ENCODE measurements around the gene RSPO4. TPM values are rescaled to one million over a fixed set of nuclear protein-coding genes. Genes with fewer than 3 reads are reported as not detected.

The RSPO4 gene
- total and polyA plus RNA-seq, 2 donors (not counting 3 experiments of a cell fraction or from before 2014, with no cell fraction given), result not detected

GRCh38 chr20:1002682-1003561 lies 811 bp upstream of the RSPO4 start:
- dilution Hi-C loops (cut with MboI; ENCODE audit: extremely low pct_ligation_motif_present, low sequenced_read_pairs) (no loop called here), intact Hi-C loops (cut with micrococcal nuclease) (no loop called here)
- Histone ChIP-seq H3K4me3 (replicated peaks in 1 of 3; ENCODE audit: insufficient read depth in 1 of 3, low read depth in 1 of 3, low read length in 3 of 3) (no peak overlapping the region), H2AFZ (ENCODE audit: low read depth, low read length) (no peak overlapping the region), H3K36me3 (ENCODE audit: control insufficient read depth in 2 of 2, extremely low read depth in 1 of 2, insufficient read depth in 2 of 2, low read length in 2 of 2) (no peaks in the 10 kb centered on the region), H3K27me3 (ENCODE audit: control insufficient read depth in 2 of 2, insufficient read depth in 2 of 2, low read length in 2 of 2) (peaks cover 21 to 35% of the 10 kb centered on the region in 2 experiments), H4K20me1 (replicated peaks; ENCODE audit: control insufficient read depth, extremely low read depth, insufficient read depth, low read length) (no peaks in the 10 kb centered on the region), H3K4me1 (ENCODE audit: control insufficient read depth, extremely low read depth, insufficient read depth, low read length) (no peaks in the 10 kb centered on the region), H3K9me1 (replicated peaks; ENCODE audit: control insufficient read depth, extremely low read depth, insufficient read depth, low read length) (no peaks in the 10 kb centered on the region), H3K9me3 (replicated peaks; ENCODE audit: control insufficient read depth, insufficient read depth, low read length) (no peaks in the 10 kb centered on the region), H3K79me2 (ENCODE audit: control insufficient read depth, insufficient read depth, low read length) (no peaks in the 10 kb centered on the region), H3K9ac (replicated peaks; ENCODE audit: extremely low read depth, insufficient read depth, low read length) (no peak overlapping the region), H3K27ac (ENCODE audit: insufficient read depth, low read depth, low read length) (no peak overlapping the region), H3K4me2 (ENCODE audit: insufficient read depth, low read length) (no peak overlapping the region)
- DNase-seq (ENCODE audit: low read depth, low spot score) (no peak), FAIRE-seq (no peak)
- ChIA-PET CTCF (no interaction called here), POLR2A (no interaction called here)
- BruUV-seq (replicated peaks), result no TSS peak
- no peak for TF ChIP-seq MAX (IDR thresholded peaks at IDR 0.05; ENCODE audit: insufficient read depth, insufficient read length)
- TF ChIP-seq MYC (IDR thresholded peaks at IDR 0.05; ENCODE audit: low read depth, low read length), result no peak
- TF ChIP-seq EZH2 (IDR thresholded peaks at IDR 0.05; ENCODE audit: borderline replicate concordance, low read depth, low read length, severe bottlenecking), result peak; percentile 67
- TF ChIP-seq POLR2AphosphoS5 (IDR thresholded peaks at IDR 0.05; ENCODE audit: insufficient read depth, low read depth, low read length), result no peak

GRCh38 chr20:1001116-1001515 lies 995 bp downstream of the RSPO4 start:
- no peak for TF ChIP-seq CTCF (IDR thresholded peaks at IDR 0.05; ENCODE audit: extremely low read depth in 1 of 2, insufficient read depth in 1 of 2, low read depth in 1 of 2, low read length in 2 of 2)
- no peak for TF ChIP-seq FOS (IDR thresholded peaks at IDR 0.05; ENCODE audit: borderline replicate concordance, insufficient read depth, low read length)
- no peak for TF ChIP-seq MAX (IDR thresholded peaks at IDR 0.05; ENCODE audit: insufficient read depth, insufficient read length)
- TF ChIP-seq EZH2 (IDR thresholded peaks at IDR 0.05; ENCODE audit: borderline replicate concordance, low read depth, low read length, severe bottlenecking), result no peak
- no peak for TF ChIP-seq POLR2A (IDR thresholded peaks at IDR 0.05; ENCODE audit: low read depth, low read length)
- no peaks in the 10 kb centered on the region for H3K4me1 ChIP-seq (ENCODE audit: control insufficient read depth, extremely low read depth, insufficient read depth, low read length)
- no peaks in the 10 kb centered on the region for H3K36me3 ChIP-seq (ENCODE audit: control insufficient read depth in 2 of 2, extremely low read depth in 1 of 2, insufficient read depth in 2 of 2, low read length in 2 of 2)
- H3K9ac ChIP-seq (replicated peaks; ENCODE audit: extremely low read depth, insufficient read depth, low read length), result no peak overlapping the region
- no peak overlapping the region for H3K27ac ChIP-seq (ENCODE audit: insufficient read depth, low read depth, low read length)
- H3K4me3 ChIP-seq (replicated peaks in 1 of 3; ENCODE audit: insufficient read depth in 1 of 3, low read depth in 1 of 3, low read length in 3 of 3), result no peak overlapping the region
- DNase-seq (ENCODE audit: low read depth, low spot score) (no peak), FAIRE-seq (no peak)
- ChIA-PET CTCF (interaction anchor here (1.2 kb wide), 1 partner anchor 18 kb away, joined by 3 read pairs; no protein-coding TSS in a partner anchor), POLR2A (no interaction called here)
- no peak overlapping the region for H3K4me2 ChIP-seq (ENCODE audit: insufficient read depth, low read length)
- peaks cover 21 to 34% of the 10 kb centered on the region in 2 experiments for H3K27me3 ChIP-seq (ENCODE audit: control insufficient read depth in 2 of 2, insufficient read depth in 2 of 2, low read length in 2 of 2)
- H3K9me1 ChIP-seq (replicated peaks; ENCODE audit: control insufficient read depth, extremely low read depth, insufficient read depth, low read length), result no peaks in the 10 kb centered on the region
- dilution Hi-C loops (cut with MboI; ENCODE audit: extremely low pct_ligation_motif_present, low sequenced_read_pairs) (no loop called here), intact Hi-C loops (cut with micrococcal nuclease) (no loop called here)
- H4K20me1 ChIP-seq (replicated peaks; ENCODE audit: control insufficient read depth, extremely low read depth, insufficient read depth, low read length), result no peaks in the 10 kb centered on the region
- H3K79me2 ChIP-seq (ENCODE audit: control insufficient read depth, insufficient read depth, low read length), result no peaks in the 10 kb centered on the region
- H3K9me3 ChIP-seq (replicated peaks; ENCODE audit: control insufficient read depth, insufficient read depth, low read length), result no peaks in the 10 kb centered on the region
- BruUV-seq (replicated peaks), result no TSS peak
- H2AFZ ChIP-seq (ENCODE audit: low read depth, low read length), result no peak overlapping the region
